Caco-2 (cell line): ENCODE results near the gene BRD2. TPM values are rescaled to one million over a fixed set of nuclear protein-coding genes. Genes with fewer than 3 reads are reported as not detected.

Experiments
- BruUV-seq: library from RNA; stranded (reverse); fragments of 400-500 nt; replicated peaks from 2 replicates; lab custom pipeline; 2021; lab: Mats Ljungman, UMichigan
- CTCF ChIA-PET: fragments of 300-600 bp; sonication (Branson Sonifier 250); formaldehyde crosslinking; loops from one replicate; lab custom pipeline; 2022; ENCODE audit warnings: antibody characterized with exemption; lab: Charles Lee
- POLR2A ChIA-PET: fragments of 300-600 bp; sonication (Branson Sonifier 250); formaldehyde crosslinking; loops from one replicate; lab custom pipeline; 2022; ENCODE audit warnings: antibody characterized with exemption; lab: Charles Lee
- DNase-seq, 2 experiments: peaks; one replicate each; pipeline versions ENCODE4 v3.0.0 to v3.0.0-alpha.2; 2020 to 2022
- H3K27me3 ChIP-seq: replicated peaks from 2 replicates; pipeline ENCODE4 v1.6.0; 2011; ENCODE audit warnings: low read length; ENCODE audit not compliant: control insufficient read depth, insufficient read depth
- H3K36me3 ChIP-seq: 2 replicates; pipeline ENCODE4 v1.5.1; 2011; ENCODE audit warnings: low read length; ENCODE audit not compliant: control insufficient read depth, insufficient read depth
- H3K4me1 ChIP-seq: fragments of 250-450 bp; sonication (Bioruptor Pico); 2 replicates; pipeline ENCODE4 v1.5.1; 2020; ENCODE audit warnings: mild to moderate bottlenecking
- H3K4me3 ChIP-seq: 2 replicates; pipeline ENCODE4 v1.5.1; 2011; ENCODE audit warnings: low read depth, mild to moderate bottlenecking, control low read depth, low read length
- H3K9me3 ChIP-seq: fragments of 250-450 bp; sonication (Bioruptor Pico); 2 replicates; pipeline ENCODE4 v1.5.1; 2020; ENCODE audit warnings: mild to moderate bottlenecking, moderate library complexity
- H3K27ac Mint-ChIP-seq: one replicate; pipeline ENCODE4 v1.8.0; 2022; ENCODE audit warnings: mixed read lengths; ENCODE audit not compliant: unreplicated experiment
- H3K27me3 Mint-ChIP-seq: one replicate; pipeline ENCODE4 v1.8.0; 2022; ENCODE audit warnings: mixed read lengths; ENCODE audit not compliant: insufficient read depth, unreplicated experiment
- H3K36me3 Mint-ChIP-seq: one replicate; pipeline ENCODE4 v1.8.0; 2022; ENCODE audit warnings: mild to moderate bottlenecking, mixed read lengths; ENCODE audit not compliant: insufficient read depth, unreplicated experiment
- H3K4me1 Mint-ChIP-seq: one replicate; pipeline ENCODE4 v1.8.0; 2022; ENCODE audit warnings: low read depth, mixed read lengths; ENCODE audit not compliant: unreplicated experiment
- H3K4me3 Mint-ChIP-seq: one replicate; pipeline ENCODE4 v1.8.0; 2022; ENCODE audit warnings: mild to moderate bottlenecking, moderate library complexity, mixed read lengths; ENCODE audit not compliant: unreplicated experiment
- H3K9me3 Mint-ChIP-seq: one replicate; pipeline ENCODE4 v1.8.0; 2022; ENCODE audit warnings: mixed read lengths; ENCODE audit not compliant: unreplicated experiment
- CTCF ChIP-seq, 2 experiments: fragments of 200-600 bp in 1 of 2; IDR thresholded peaks; 1 replicate in 1 of 2; 2 replicates in 1 of 2; pipeline versions ENCODE4 v1.5.1 to v1.8.0; 2011 to 2022; ENCODE audit warnings: antibody characterized with exemption in 1 of 2, control low read depth in 1 of 2, inconsistent platforms in 1 of 2, low read depth in 1 of 2, low read length in 1 of 2, mild to moderate bottlenecking in 1 of 2, moderate library complexity in 1 of 2; ENCODE audit not compliant: insufficient read depth in 1 of 2, severe bottlenecking in 1 of 2, unreplicated experiment in 1 of 2
- intact Hi-C: fragments of 100-400 bp; cut with micrococcal nuclease; formaldehyde crosslinking; loops from one replicate; pipeline ENCODE4 v1.10.0; 2022; ENCODE audit not compliant: unreplicated experiment
- total RNA-seq: library from RNA; stranded (reverse); gene quantifications from 2 replicates; pipeline ENCODE4 v1.2.3, GENCODE V29; 2022

Gene BRD2
- total RNA-seq, 1 experiment from 2014 or later = 200 TPM

GRCh38 chr6:32974541-32975308, 6.3 kb downstream of the BRD2 start:
- no TSS peak for BruUV-seq
- ChIA-PET CTCF (interaction anchor here (2.4 kb wide), 1 partner anchor 10 kb away, joined by 7 read pairs; no protein-coding TSS in a partner anchor), POLR2A (interaction anchor here (0.6 kb wide), 1 partner anchor 234 kb away, joined by 3 read pairs; the partner anchor contains the start of gene RING1)
- DNase-seq = no peak
- H3K27me3 ChIP-seq = no peaks in the 10 kb centered on the region
- peak overlapping the region; percentile 85 for H3K4me3 Mint-ChIP-seq
- no peaks in the 10 kb centered on the region for H3K9me3 Mint-ChIP-seq
- H3K27me3 Mint-ChIP-seq = no peaks in the 10 kb centered on the region
- peak overlapping the region; percentile 92 for H3K4me3 ChIP-seq
- H3K36me3 ChIP-seq = peaks cover 23% of the 10 kb centered on the region
- no peak overlapping the region for H3K27ac Mint-ChIP-seq
- peaks cover 29% of the 10 kb centered on the region for H3K4me1 Mint-ChIP-seq
- peaks cover 47% of the 10 kb centered on the region for H3K4me1 ChIP-seq
- H3K9me3 ChIP-seq = no peaks in the 10 kb centered on the region
- intact Hi-C loops = no loop called here
- H3K36me3 Mint-ChIP-seq = peaks cover 100% of the 10 kb centered on the region
- no peak for TF ChIP-seq CTCF (IDR thresholded peaks at IDR 0.05; ENCODE audit: insufficient read depth in 1 of 2, low read depth in 1 of 2, low read length in 1 of 2, severe bottlenecking in 1 of 2, unreplicated experiment in 1 of 2)

GRCh38 chr6:32975886-32976285, 7.5 kb downstream of the BRD2 start:
- Histone ChIP-seq H3K4me3 (no peak overlapping the region), H3K27me3 (no peaks in the 10 kb centered on the region), H3K9me3 (no peaks in the 10 kb centered on the region), H3K36me3 (peaks cover 23% of the 10 kb centered on the region), H3K4me1 (peaks cover 47% of the 10 kb centered on the region)
- BruUV-seq = no TSS peak
- H3K9me3 Mint-ChIP-seq = no peaks in the 10 kb centered on the region
- DNase-seq = no peak
- H3K27me3 Mint-ChIP-seq = no peaks in the 10 kb centered on the region
- CTCF ChIA-PET = interaction anchor here (2.4 kb wide), 1 partner anchor 9 kb away, joined by 7 read pairs; no protein-coding TSS in a partner anchor
- POLR2A ChIA-PET = interaction anchor here (0.6 kb wide), 1 partner anchor 274 kb away, joined by 3 read pairs; no protein-coding TSS in a partner anchor
- peaks cover 100% of the 10 kb centered on the region for H3K36me3 Mint-ChIP-seq
- H3K4me3 Mint-ChIP-seq = peak overlapping the region; percentile 85
- intact Hi-C loops = no loop called here
- H3K27ac Mint-ChIP-seq = no peak overlapping the region
- no peak for TF ChIP-seq CTCF (IDR thresholded peaks at IDR 0.05; ENCODE audit: insufficient read depth in 1 of 2, low read depth in 1 of 2, low read length in 1 of 2, severe bottlenecking in 1 of 2, unreplicated experiment in 1 of 2)
- H3K4me1 Mint-ChIP-seq = peaks cover 29% of the 10 kb centered on the region

GRCh38 chr6:32976334-32977069, 8.1 kb downstream of the BRD2 start:
- Mint-ChIP-seq H3K27me3 (no peaks in the 10 kb centered on the region), H3K9me3 (no peaks in the 10 kb centered on the region), H3K4me1 (peaks cover 29% of the 10 kb centered on the region), H3K36me3 (peaks cover 100% of the 10 kb centered on the region), H3K27ac (peak overlapping the region; percentile 72), H3K4me3 (peak overlapping the region; percentile 85)
- DNase-seq = no peak
- no TSS peak for BruUV-seq
- Histone ChIP-seq H3K36me3 (peaks cover 23% of the 10 kb centered on the region), H3K9me3 (no peaks in the 10 kb centered on the region), H3K4me1 (peaks cover 49% of the 10 kb centered on the region), H3K27me3 (no peaks in the 10 kb centered on the region), H3K4me3 (no peak overlapping the region)
- intact Hi-C loops = no loop called here
- no peak for TF ChIP-seq CTCF (IDR thresholded peaks at IDR 0.05; ENCODE audit: insufficient read depth in 1 of 2, low read depth in 1 of 2, low read length in 1 of 2, severe bottlenecking in 1 of 2, unreplicated experiment in 1 of 2)
- CTCF ChIA-PET = interaction anchor here (2.4 kb wide), 1 partner anchor 8 kb away, joined by 7 read pairs; no protein-coding TSS in a partner anchor
- POLR2A ChIA-PET = interaction anchor here (0.6 kb wide), 1 partner anchor 273 kb away, joined by 3 read pairs; no protein-coding TSS in a partner anchor
